Endothelial cell of umbilical vein (primary cell): ENCODE data around the gene EMD. TPM values are rescaled to one million over a fixed set of nuclear protein-coding genes. Genes with fewer than 3 reads are reported as not detected.

Experiments
- BruUV-seq: library from RNA; stranded (reverse); fragments of 400-500 nt; replicated peaks from 2 replicates; lab custom pipeline; 2021; lab: Mats Ljungman, UMichigan
- CTCF ChIA-PET: fragments of 300-600, 350-600 bp; sonication (Branson Sonifier 250); formaldehyde crosslinking; loops from one replicate; lab custom pipeline; 2021; ENCODE audit warnings: antibody characterized with exemption, inconsistent platforms; lab: Charles Lee
- POLR2A ChIA-PET: fragments of 300-600, 350-600 bp; sonication (Branson Sonifier 250); formaldehyde crosslinking; loops from one replicate; lab custom pipeline; 2021; ENCODE audit warnings: antibody characterized with exemption, inconsistent platforms; lab: Charles Lee
- DNase-seq: peaks from one replicate; pipeline ENCODE4 v3.0.0-alpha.2; 2011; ENCODE audit warnings: low read depth, low spot score
- FAIRE-seq: peaks from 2 replicates; lab custom pipeline; 2011; peaks lifted over from hg19 to GRCh38; lab: Jason Lieb, UNC
- H2AFZ ChIP-seq: 2 replicates; pipeline ENCODE4 v1.6.0; 2012; ENCODE audit warnings: low read depth, low read length, control low read depth, inconsistent platforms
- H3K27ac ChIP-seq: 2 replicates; pipeline ENCODE4 v1.5.1; 2011; ENCODE audit warnings: low read depth, mild to moderate bottlenecking, control low read depth, low read length, moderate library complexity; ENCODE audit not compliant: insufficient read depth
- H3K27me3 ChIP-seq, 2 experiments: 2 replicates each; pipeline versions ENCODE4 v1.6.0 to v1.6.1; 2011; ENCODE audit warnings: low read length in 2 of 2, mixed read lengths in 1 of 2; ENCODE audit not compliant: control insufficient read depth in 2 of 2, insufficient read depth in 2 of 2
- H3K36me3 ChIP-seq, 2 experiments: 2 replicates in 1 of 2; 3 replicates in 1 of 2; pipeline ENCODE4 v1.5.1; 2011; ENCODE audit warnings: low read length in 2 of 2, mild to moderate bottlenecking in 1 of 2, moderate library complexity in 1 of 2; ENCODE audit not compliant: control insufficient read depth in 2 of 2, insufficient read depth in 2 of 2; ENCODE audit errors: extremely low read depth in 1 of 2
- H3K4me1 ChIP-seq: 3 replicates; pipeline ENCODE4 v1.5.1; 2011; ENCODE audit warnings: mild to moderate bottlenecking, low read length; ENCODE audit not compliant: control insufficient read depth, insufficient read depth; ENCODE audit errors: extremely low read depth
- H3K4me2 ChIP-seq: 2 replicates; pipeline ENCODE4 v1.6.1; 2011; ENCODE audit warnings: low read length, control low read depth, mixed read lengths; ENCODE audit not compliant: insufficient read depth
- H3K4me3 ChIP-seq, 3 experiments: fragments of 200-600 bp in 1 of 3; sonication (generic), shearing (Covaris generic) in 1 of 3; replicated peaks in 1 of 3; 2 replicates each; pipeline ENCODE4 v1.5.1; 2011 to 2016; ENCODE audit warnings: control low read depth in 3 of 3, low read length in 3 of 3, mild to moderate bottlenecking in 2 of 3, inconsistent platforms in 1 of 3, low read depth in 1 of 3, moderate library complexity in 1 of 3; ENCODE audit not compliant: insufficient read depth in 1 of 3
- H3K79me2 ChIP-seq: 2 replicates; pipeline ENCODE4 v1.6.0; 2012; ENCODE audit warnings: low read length, inconsistent platforms; ENCODE audit not compliant: control insufficient read depth, insufficient read depth
- H3K9ac ChIP-seq: replicated peaks from 2 replicates; pipeline ENCODE3; 2011; ENCODE audit warnings: low read length, control low read depth; ENCODE audit not compliant: insufficient read depth; ENCODE audit errors: extremely low read depth
- H3K9me1 ChIP-seq: replicated peaks from 3 replicates; pipeline ENCODE4 v1.6.0; 2011; ENCODE audit warnings: mild to moderate bottlenecking, low read length; ENCODE audit not compliant: control insufficient read depth, insufficient read depth; ENCODE audit errors: extremely low read depth
- H3K9me3 ChIP-seq: replicated peaks from 2 replicates; pipeline ENCODE4 v1.5.1; 2012; ENCODE audit warnings: low read length, inconsistent platforms; ENCODE audit not compliant: control insufficient read depth, insufficient read depth
- H4K20me1 ChIP-seq: replicated peaks from 2 replicates; pipeline ENCODE3; 2011; ENCODE audit warnings: mild to moderate bottlenecking, low read length; ENCODE audit not compliant: control insufficient read depth, insufficient read depth; ENCODE audit errors: extremely low read depth
- EZH2 ChIP-seq: IDR thresholded peaks from 2 replicates; pipeline ENCODE4 v1.6.1; 2012; ENCODE audit warnings: borderline replicate concordance, low read depth, mild to moderate bottlenecking, moderate library complexity, low read length, inconsistent platforms; ENCODE audit not compliant: severe bottlenecking
- FOS ChIP-seq: IDR thresholded peaks from 2 replicates; pipeline ENCODE4 v1.6.1; 2011; ENCODE audit warnings: mild to moderate bottlenecking, low read length, moderate library complexity, borderline replicate concordance; ENCODE audit not compliant: insufficient read depth
- GATA2 ChIP-seq: IDR thresholded peaks from 2 replicates; pipeline ENCODE4 v1.7.0; 2011; ENCODE audit warnings: low read depth, mild to moderate bottlenecking, moderate library complexity, mixed read lengths, low read length; ENCODE audit not compliant: insufficient read length, insufficient read depth
- JUN ChIP-seq: IDR thresholded peaks from 2 replicates; pipeline ENCODE4 v1.6.1; 2011; ENCODE audit warnings: borderline replicate concordance, low read depth; ENCODE audit not compliant: insufficient read length, insufficient read depth
- MAX ChIP-seq: IDR thresholded peaks from 2 replicates; pipeline ENCODE4 v1.6.1; 2011; ENCODE audit not compliant: insufficient read depth, insufficient read length
- MYC ChIP-seq: IDR thresholded peaks from one replicate; pipeline ENCODE4 v1.6.1; 2011; ENCODE audit warnings: mild to moderate bottlenecking, low read depth, low read length
- POLR2A ChIP-seq: IDR thresholded peaks from 2 replicates; pipeline ENCODE4 v1.6.1; 2012; ENCODE audit warnings: low read depth, mild to moderate bottlenecking, control low read depth, low read length
- POLR2AphosphoS5 ChIP-seq: IDR thresholded peaks from 2 replicates; pipeline ENCODE4 v1.6.1; 2012; ENCODE audit warnings: low read depth, mild to moderate bottlenecking, control low read depth, low read length, moderate library complexity; ENCODE audit not compliant: insufficient read depth
- dilution Hi-C: fragments of 300-500 bp; cut with MboI; formaldehyde crosslinking; loops from one replicate; pipeline ENCODE4 v1.15.0; 2019; ENCODE audit warnings: low sequenced_read_pairs; ENCODE audit not compliant: extremely low pct_ligation_motif_present
- intact Hi-C: fragments of 100-400 bp; cut with micrococcal nuclease; formaldehyde crosslinking; loops from one replicate; pipeline ENCODE4 v1.10.0; 2022
- polyA plus RNA-seq, 4 experiments: library from polyadenylated mRNA; depleted of rRNA in 3 of 4; stranded (reverse) in 3 of 4; unstranded in 1 of 4; fragments of >200 nt; gene quantifications; 2 replicates each; pipeline versions ENCODE4 v1.2.1 to v1.2.3, GENCODE V29; 2011 to 2012; ENCODE audit warnings: missing spikeins in 1 of 4
- total RNA-seq: library from RNA; stranded (reverse); gene quantifications from 2 replicates; pipeline ENCODE4 v1.2.3, GENCODE V29; 2021
- TF ChIP-seq, protein P1 (sequence below), 2 donors: IDR thresholded peaks; 1 replicate in 1 of 2; 2 replicates in 1 of 2; pipeline ENCODE4 v1.5.1; 2011; ENCODE audit warnings: low read length in 2 of 2, mild to moderate bottlenecking in 2 of 2, moderate library complexity in 2 of 2, control low read depth in 1 of 2, inconsistent platforms in 1 of 2, low read depth in 1 of 2; ENCODE audit not compliant: insufficient read depth in 1 of 2; ENCODE audit errors: extremely low read depth in 1 of 2

The EMD gene
- total and polyA plus RNA-seq, 2 donors (not counting 3 experiments of a cell fraction or from before 2014, with no cell fraction given), result 50.6 to 76.8 TPM

- H2AFZ ChIP-seq, result no peak overlapping the region
- no peaks in the 10 kb centered on the region for H3K79me2 ChIP-seq
- no peaks in the 10 kb centered on the region for H3K9me3 ChIP-seq
- no peak overlapping the region for H3K4me2 ChIP-seq
- DNase-seq, result no peak
- H3K27ac ChIP-seq, result no peak overlapping the region
- BruUV-seq, result no TSS peak
- FAIRE-seq, result no peak
- POLR2A ChIA-PET, result no interaction called here
- no peaks in the 10 kb centered on the region for H4K20me1 ChIP-seq
- H3K4me1 ChIP-seq, result peaks cover 6% of the 10 kb centered on the region
- CTCF ChIA-PET, result no interaction called here
- no peaks in the 10 kb centered on the region for H3K36me3 ChIP-seq
- H3K4me3 ChIP-seq, result no peak overlapping the region
- dilution Hi-C loops (no loop called here), intact Hi-C loops (no loop called here)
- TF ChIP-seq MAX, result no peak
- no peak for TF ChIP-seq FOS
- no peak for TF ChIP-seq MYC
- TF ChIP-seq POLR2A, result no peak
- TF ChIP-seq POLR2AphosphoS5, result no peak
- TF ChIP-seq EZH2, result no peak
- TF ChIP-seq JUN, result no peak
- no peak for TF ChIP-seq GATA2
- TF ChIP-seq, protein P1, sequence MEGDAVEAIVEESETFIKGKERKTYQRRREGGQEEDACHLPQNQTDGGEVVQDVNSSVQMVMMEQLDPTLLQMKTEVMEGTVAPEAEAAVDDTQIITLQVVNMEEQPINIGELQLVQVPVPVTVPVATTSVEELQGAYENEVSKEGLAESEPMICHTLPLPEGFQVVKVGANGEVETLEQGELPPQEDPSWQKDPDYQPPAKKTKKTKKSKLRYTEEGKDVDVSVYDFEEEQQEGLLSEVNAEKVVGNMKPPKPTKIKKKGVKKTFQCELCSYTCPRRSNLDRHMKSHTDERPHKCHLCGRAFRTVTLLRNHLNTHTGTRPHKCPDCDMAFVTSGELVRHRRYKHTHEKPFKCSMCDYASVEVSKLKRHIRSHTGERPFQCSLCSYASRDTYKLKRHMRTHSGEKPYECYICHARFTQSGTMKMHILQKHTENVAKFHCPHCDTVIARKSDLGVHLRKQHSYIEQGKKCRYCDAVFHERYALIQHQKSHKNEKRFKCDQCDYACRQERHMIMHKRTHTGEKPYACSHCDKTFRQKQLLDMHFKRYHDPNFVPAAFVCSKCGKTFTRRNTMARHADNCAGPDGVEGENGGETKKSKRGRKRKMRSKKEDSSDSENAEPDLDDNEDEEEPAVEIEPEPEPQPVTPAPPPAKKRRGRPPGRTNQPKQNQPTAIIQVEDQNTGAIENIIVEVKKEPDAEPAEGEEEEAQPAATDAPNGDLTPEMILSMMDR (IDR thresholded peaks at IDR 0.05; ENCODE audit: extremely low read depth in 1 of 2, insufficient read depth in 1 of 2, low read depth in 1 of 2, low read length in 2 of 2), result no peak
- H3K9me1 ChIP-seq, result no peaks in the 10 kb centered on the region
- no peak overlapping the region for H3K9ac ChIP-seq
- H3K27me3 ChIP-seq, result no peaks in the 10 kb centered on the region
Measured at GRCh38 chrX:154419688-154420401, 40.8 kb downstream of the EMD start.
